Anterior cingulate cortex (tissue), 58 donors: Measurements from ENCODE around the gene HOXA7.

ENCODE experiments used
- DNase-seq, 58 donors: peaks; one replicate each; lab custom pipeline; 2025; lab: John Stamatoyannopoulos, UW

HOXA7 gene

DNA sequence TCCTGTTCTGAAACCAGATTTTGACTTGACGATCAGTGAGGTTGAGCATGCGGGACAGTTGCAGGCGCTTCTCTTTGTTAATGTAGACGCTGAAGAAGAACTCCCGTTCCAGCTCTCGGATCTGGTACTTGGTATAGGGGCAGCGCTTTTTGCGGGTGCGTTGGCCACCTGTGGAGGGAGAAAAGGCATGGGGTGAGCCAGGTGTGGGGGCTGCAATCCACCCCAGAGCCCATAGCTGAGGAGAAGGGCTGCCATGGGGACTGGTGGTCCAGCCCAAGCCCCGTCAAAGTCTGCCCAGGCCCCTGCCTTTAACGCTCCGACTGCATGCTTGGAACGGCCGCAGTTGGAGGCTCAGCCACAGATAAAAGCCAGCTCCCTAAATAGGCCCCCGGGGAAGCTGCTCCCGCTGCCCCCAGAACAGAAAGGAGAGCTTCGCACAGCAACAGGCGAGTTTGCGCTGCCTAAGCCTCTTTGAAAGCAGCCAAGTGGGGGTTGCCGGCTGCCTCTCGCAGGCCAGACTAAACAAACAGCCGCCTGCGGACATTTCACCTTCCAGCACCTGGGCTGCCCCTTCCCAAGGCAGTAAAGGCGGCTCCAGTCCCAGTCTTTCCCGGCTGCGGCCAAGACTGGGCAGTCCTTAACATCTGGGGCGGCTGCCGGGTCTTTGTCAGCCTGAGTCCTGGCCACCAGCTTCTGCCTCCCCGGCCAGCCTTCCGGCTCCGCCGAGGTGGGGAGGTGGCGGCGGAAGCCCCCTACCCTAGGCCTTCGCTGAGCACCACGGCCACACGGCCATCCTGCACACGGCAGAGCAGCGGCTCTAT is 26.6 kb upstream of the HOXA7 start:
- DNase-seq = no peak

DNA sequence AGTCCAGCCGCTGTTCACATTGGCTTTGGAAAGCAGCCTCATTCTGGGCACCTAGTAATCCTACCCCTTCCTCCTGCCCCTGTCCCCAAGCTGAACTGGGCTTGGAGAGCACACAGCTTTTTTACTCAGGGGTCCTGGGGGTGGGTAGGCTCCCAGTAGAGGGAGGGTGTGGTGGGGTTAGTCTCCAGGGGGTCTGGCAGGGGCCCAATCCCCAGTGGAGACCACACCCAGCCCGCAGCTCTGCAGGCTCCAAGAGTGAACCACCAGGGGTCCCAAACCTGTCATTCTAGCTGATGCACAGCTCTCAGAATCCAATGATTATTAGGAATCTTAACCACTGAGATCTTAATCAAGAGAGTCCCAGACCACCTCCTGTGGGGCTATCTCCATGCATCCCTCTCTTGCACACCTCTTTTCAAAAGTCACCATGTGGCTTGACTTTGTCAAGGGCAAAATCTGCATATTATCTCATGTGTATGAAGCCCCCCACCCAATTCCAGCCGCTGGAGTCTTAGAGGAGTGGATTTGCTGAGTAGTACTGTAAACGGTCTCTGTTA is 25.9 kb upstream of the HOXA7 start:
- no peak for DNase-seq

DNA sequence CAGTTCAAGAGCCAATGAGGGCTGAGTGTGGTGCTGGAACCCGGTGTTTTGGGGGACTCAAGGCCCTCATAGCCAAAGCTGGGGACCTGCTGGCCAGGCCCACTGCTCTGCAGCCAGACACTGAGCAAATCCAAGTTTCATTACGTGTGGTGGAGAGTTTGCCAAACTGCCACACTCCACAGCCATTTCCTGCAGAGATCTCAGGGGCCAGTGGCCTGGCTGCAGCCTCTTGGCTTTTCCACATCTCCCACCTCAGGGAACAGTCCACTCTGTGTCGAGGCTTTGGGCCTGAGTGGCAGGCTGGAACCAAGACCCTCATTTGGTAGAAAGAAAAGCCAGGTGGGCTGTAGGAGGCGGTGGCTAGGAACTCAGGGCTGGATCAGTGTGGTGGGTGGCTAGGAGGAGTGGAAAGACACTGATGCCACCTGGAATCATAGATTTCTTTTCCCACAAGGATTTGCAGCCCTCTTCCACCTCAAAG is 25.4 kb upstream of the HOXA7 start:
- no peak for DNase-seq

DNA sequence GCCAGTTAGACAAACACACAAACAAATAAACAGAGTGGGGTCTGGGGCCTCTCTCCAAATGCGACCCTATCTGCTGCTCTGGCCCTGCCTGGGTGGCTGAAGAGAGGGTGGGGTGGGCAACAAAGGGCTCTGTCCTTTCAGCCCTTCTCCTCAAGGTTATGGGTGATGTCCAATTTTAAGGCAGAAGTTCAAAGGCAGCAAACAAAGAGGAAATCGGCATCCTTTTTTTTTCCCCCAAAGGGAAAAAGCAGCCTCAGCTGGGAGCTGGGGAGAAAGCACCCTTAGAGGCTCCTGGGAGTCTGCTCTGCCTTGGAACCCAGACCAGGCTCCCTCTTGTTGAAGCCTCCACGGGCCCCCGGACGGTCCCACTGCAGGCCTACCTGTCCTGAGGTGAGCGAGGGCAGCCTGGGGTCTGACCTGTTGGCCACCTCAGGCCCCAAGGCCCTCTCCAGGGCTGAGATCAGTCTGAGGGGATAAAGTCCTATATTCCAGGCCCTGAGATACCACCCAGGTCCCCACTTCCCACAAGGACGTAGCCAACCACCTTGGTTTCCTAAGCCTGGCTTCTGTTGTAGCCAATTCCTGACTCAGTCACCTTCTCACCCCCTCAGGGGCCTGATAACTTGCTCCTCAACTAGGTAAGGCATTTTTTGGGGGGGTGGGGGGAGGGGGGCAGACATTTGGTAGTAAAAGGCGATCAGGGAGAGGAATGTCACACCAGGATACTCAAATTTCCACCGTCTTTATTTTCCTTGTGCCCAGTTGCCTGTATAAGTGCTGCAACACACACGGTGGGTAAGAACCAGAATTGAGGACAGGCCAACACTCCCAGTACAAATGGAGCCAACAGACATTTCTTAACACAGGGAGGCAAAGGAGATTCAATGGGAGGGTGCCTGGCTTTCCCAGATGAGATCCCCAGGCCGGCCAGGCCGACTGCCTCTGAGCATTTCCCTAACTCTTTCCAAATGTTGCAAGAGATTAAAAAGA is 24.3 kb upstream of the HOXA7 start:
- DNase-seq = no peak

DNA sequence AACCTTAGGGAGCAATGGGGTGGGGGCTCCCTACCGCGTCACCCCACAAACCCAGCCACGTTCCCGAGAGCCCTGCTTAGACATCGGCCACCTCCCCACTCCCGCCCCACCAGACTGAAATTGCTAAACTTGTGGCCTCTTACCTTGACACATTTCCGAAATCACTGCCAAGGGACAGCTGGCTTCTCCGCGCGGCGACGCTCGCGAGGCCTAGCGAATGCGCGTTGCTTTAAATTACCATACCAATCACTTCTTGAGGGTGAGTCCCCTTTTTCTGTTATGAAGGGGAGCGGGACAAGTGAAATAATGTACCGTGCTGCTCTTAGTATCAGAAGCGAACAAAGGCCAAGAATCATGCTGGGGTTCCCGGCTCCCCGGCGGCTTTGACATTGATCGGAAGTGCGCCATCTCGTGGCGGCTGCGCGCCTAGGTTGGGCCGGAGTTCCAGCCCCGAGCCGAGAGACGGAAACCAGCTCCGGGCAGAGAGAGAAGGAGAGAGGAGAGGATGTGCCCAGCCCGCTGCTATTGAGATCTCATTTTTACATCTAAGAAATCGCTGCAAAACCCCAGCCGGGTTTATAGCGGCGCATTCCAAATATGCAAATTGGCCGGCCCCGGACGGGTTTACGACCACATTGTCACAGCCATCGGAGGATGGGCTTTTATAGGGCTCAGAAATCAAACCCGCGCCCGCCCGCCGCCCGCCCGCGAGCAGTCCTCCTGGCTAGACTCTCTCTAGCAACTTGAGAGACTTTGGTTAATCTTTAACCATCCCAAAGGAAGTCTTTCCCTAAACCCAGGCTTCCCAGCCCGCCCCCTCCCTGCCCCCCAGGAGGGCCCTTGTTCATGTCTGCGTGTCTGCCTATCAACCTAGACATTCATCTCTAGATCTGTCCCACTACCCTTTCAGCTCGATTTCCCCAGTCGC is 23.3 kb upstream of the HOXA7 start:
- DNase-seq = peak in 3 of 58 donors; percentile 2 to 10 (median 9)

DNA sequence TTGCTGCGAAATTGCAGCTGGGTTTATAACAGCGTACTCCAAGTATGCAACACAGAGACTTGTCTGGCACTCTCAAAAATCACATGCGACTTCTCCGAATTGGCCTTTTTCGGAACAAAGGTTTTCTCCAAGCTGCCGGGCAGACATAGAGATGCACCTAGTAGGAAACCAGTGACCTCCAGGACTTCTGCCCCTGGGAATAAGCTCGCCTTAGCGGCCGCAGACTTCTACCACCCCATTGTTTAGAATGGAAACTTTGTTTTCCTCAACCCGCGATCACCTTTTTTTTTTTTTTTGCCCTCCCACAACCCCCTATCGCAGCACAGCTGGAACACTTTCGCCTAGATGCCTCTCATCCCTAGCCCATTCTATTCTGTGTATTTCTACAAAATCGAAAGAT is 22.6 kb upstream of the HOXA7 start:
- DNase-seq = no peak

DNA sequence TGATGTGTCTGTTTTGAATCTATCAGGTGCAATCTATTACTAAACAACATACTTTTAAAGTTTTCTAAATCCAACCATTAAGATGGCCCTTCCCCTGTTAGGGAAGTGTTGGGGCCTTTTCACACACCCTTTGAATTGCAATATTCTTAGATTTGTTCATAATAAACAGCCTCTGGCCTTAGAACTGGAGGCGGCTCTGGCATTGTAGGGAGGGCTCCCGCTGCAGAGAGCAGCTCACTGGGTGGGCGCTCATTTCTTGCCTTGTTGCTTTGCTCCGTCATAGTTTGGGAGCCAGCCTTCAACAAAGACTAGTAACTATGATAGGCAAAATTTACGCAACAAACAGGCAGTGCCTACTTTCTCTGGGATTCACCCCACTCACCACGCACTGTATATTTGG is 21.9 kb upstream of the HOXA7 start:
- DNase-seq = no peak

DNA sequence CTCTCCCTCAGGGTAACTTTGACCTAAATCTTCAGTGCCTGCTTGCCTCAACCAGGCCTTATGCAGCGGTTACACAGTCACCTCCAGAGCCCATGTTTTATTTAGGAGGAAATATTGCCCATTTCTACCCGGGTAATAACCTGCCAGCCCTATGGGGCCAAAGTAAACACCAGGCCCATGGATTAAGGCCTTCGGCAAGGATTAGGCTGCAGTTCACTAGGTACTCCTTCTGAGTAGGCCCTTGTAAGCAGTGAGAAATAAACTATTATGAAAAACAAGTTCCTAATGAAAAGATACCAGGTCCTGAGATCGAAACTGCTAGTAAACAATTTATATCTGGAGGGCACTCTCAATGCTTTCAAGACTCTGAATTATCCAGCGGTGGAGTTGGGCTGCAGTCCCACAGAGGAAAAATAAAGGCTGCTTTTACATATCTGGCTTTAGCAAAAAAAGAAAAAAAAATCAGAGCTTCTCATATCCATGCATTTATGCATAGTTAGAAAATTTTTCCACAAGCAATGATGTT is 21.4 kb upstream of the HOXA7 start:
- no peak for DNase-seq

DNA sequence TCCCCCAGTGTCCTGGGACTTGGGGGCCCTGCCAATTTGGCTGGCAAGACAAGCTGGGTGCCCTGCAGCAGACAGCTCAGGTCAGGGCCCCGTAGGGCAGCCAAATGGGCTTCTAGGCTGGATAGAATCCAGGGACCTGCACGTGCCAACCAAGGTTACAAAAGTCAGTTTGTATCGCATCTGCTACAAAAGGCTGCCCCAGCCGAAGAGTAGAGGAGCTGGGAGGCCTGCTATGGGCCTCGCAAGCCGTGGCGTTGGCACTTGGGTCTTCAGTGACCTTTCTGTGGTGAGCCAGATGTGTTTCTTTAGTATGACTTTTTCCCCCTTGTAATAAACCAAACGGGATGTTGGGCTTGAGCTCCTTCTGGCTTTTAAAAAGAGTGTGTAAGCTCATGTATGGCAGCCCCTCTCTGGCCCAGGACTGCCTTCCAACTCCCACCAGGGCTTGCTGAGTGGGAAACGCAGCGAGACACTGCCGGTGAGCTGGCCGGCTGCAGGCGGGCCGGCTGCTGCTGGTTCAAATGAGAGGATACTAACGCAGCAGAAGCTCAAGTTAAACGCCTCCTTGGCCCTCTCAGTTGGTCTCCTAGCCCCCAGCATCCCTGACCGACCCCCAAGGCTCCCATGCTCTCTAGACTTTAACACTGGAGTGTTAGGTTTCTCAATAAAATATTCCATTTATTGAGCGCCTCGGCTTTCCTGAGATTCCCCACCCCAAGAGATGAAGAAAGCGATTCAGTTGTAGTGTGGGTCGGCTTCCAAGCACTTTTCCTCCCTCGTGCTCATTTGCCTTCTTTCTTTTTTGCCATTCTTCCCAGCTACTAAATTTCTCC is 20.7 kb upstream of the HOXA7 start:
- DNase-seq = no peak

DNA sequence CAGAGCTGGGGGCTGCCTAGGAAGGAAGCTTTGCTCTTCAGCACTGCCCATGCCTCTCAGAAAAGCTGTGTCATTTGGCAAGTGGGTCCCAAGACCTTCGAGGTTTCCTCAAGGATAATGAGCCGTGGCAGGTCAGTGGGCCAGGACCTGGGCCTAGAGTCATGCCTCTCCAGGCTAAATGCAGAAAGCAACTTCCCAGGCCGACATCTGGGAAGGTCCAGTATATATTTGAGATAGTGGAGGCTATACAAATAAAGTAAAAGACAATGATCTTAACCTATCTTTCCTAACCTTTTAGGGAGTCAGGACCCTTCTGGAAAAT is 20.0 kb upstream of the HOXA7 start:
- DNase-seq = no peak

DNA sequence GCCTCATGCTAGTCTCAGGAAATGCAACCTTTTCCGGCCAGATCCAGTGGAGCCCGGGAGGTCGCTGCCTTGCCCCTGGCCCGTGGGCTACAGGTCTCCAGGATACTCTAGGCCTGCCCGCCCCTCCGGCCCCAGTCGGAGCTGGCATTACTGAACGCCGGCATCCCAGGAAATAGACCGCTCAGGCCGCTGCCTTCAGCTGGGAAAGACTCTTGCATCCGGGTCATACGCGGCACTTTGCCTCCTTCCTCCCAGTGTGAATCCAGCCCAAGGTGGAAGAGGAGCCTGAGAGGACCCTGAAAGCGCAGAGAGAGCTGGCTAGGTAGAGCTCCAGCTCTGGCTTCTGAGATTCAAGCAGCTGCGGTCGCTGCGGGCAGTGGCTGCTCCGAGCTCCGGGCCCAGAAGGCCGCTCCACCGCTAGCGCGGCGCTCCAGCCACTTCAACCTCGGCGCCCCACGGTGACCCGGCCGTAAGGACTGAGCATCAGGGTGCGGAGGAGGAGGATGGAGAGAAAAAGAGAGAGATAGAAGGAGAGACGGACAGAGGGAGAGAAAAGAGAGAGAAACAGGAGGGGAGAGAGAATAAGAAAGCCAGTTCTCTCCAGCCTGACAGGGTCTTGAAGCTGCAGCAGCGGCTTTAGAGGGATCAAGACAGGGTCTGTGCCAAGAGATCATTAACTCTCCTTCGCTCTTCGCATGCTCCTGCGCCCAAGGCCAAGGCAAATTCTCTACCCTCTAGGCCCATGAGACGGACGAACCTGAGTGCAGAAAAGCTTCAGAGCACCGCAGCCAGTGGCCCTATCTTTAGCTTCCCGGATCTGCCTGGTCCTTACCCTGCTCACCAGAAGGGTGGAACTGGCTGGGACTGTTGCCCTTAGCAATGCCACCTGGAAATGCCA is 19.4 kb upstream of the HOXA7 start:
- DNase-seq = no peak

DNA sequence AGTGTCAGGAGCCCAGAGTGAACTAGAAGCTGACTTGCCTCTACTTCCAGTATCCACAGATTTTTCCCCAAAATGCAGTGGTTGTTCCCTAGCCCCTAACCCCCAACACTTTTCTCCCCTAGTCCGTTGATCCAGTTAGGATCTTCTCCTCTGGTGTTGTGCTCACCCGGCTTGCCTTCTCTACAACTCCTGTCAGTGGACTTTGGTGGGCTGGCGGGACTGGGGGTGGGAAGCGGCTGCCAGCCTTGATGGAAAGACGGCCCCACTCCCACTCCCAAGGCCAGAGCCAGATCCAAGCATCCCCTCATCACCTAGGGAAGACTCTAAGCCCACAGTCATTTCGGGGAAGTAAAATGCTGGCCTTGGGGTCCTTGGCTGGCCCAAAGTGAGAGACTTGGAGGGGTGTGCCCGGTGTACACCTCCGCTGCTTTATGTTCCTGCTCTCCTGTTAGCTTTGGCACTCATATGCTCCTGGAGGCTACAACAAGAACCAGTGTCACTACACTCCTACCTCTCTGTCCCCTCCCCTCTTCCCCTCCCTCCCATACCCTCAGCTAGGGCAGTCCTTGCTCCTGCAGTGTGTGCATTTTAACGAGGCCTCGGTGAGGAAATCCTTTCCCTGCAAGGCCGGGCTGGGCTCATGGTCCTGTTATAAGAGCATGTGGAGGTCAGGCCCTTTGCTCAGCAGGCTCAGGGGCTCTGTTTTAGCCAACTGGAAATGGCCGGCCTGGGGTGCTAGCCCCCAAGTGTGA is 18.6 kb upstream of the HOXA7 start:
- DNase-seq = no peak

DNA sequence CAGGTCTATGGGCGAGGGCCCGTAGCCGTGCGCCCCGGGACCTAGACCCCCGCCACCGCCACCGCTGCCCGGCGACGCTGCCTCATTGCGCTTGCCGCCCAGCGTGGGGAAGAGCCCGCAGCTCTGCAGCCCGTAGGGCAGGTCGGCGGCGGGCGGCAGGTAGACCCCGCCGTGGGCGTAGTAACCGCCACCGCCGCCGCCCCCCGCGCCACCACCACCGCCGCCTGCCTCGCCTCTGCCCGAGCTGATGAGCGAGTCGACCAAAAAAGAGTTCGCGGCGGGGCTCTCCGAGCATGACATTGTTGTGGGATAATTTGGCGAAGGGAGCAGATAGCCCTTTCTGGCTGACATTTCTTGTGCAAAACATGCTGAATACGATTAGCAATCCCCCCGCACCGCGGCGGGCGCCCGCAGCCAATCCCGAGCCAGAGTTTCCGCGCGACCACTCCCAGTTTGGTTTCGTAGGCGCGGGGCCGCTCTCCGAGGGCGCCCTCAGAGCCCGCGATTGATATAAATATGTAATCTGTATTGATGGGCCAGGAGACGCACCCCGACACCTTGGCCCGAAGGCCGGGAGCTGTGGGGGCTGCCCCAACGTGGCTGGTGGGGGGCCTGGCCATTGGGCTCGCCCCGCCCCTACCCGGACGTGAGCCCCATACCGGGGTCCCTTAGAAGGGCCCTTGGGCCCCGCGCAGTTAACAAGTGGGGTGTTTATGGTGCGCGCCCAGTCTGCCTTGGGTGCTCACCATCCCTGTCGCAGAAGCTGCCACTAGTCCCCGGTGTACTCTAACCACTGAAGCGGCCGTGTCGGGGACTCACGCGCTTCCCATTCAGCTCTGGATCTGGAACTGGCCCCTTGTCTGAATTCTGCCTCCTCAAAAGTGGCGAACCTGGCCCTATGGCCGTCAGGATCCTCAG is 17.7 kb upstream of the HOXA7 start, which contains the start of gene HOXA10:
Gene HOXA10 (minus strand): TSS at position 365 of the 918 bp plus-strand sequence. CDS start 14 bp downstream, at position 351.
- no peak for DNase-seq

DNA sequence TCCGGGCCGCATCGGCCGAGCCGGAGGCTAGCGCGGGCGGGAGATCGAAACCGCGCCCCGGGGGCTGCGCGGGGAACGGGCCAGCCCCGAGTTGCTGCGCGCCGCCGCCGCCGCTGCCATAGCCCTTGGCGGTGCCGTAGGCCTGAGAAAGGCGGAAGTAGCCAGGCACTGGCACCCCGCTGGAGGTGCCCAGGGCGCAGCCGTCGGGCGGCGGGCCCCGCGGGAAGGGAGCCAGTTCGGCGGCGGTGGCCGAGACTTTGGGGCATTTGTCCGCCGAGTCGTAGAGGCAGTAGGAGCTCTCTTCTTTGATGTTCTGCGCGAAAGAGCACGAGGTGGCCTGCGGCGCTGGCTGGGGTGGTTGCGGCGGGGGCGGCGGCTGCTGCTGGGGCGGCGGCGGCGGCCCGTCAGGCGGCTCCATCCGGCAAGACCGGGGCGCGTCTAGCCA is 17.1 kb upstream of the HOXA7 start:
- DNase-seq = no peak

DNA sequence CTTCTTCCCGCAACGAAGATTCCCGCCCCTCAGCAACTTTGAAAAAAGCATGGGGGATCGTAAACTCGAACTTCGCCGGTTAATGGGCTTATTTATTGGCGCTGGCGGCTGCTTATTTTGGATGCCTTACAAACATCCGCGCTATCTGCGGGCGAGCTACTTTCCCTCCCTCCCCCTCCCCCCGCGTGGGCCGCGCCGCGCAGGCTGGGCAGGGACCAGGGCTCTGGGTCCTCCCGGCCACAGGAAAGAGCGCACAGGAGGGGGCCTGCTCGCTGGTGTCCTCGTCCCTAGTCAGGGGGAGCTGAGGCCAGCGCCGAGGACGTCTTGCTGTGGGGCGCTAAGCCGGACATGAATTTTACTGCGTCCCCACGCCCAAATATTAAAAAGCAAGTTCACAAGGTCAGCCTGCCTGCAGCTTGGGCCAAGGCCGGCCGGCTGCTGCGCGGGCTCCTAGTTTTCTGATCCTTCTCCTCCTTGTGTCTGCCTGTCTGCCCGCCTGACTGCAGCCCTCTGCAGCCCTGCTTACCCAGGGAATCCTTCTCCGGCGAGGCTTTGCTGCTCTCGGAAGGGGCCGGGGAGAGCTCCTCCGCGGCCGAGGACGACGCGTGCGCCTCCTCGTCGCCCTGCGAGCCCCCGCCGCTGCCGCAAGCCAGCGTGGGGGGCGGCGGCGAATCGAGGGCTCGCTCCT is 16.5 kb upstream of the HOXA7 start:
- no peak for DNase-seq
